ENCODE results near the gene SLC38A10.

DNA sequence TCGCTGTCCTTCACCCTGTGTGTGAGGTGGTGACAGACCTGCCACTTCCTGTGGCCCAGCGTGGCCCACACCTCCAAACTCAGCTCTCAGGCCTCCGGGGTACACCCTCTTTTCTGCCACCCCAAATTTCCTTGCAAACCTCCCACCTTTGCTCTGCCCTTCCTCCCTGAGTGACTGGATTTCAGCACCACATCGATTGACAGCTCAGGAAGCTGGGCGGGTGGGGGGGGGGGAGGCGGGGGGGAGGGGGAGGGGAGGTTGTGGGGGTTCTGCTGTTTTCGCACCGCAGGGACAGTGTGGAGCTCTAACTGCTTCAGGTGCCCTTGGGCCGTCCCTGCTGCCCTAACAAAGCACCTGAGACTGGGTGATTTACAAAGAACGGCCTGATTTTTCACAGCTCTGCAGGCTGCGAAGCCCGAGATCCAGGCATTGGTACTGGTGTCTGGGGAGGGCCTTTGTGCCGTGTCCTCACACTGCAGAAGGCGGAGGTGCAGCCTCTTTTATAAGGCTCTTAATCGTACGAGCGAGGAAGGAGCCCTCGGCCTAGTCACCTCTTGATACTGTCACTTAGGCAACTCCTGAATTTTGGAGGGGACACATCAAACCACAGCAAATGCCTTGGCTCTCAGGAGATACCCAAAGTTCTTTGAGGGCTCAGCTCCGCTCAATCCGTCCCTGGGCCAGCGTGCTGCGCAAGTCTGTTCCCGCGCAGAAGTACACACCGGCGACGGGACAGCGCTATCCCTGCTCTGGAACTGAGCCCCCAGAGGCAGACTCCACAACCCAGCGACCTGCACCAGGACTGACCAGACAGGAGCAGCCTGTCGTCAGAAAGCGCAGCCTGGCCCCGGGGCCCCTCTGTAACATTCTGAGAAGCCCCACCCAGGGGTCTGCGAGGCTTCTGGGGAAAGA, 52.4 kb downstream of the SLC38A10 start:
- TF ChIP-seq POLR2AphosphoS5 (IDR thresholded peaks at IDR 0.05): no peak
- TF ChIP-seq, protein P1, sequence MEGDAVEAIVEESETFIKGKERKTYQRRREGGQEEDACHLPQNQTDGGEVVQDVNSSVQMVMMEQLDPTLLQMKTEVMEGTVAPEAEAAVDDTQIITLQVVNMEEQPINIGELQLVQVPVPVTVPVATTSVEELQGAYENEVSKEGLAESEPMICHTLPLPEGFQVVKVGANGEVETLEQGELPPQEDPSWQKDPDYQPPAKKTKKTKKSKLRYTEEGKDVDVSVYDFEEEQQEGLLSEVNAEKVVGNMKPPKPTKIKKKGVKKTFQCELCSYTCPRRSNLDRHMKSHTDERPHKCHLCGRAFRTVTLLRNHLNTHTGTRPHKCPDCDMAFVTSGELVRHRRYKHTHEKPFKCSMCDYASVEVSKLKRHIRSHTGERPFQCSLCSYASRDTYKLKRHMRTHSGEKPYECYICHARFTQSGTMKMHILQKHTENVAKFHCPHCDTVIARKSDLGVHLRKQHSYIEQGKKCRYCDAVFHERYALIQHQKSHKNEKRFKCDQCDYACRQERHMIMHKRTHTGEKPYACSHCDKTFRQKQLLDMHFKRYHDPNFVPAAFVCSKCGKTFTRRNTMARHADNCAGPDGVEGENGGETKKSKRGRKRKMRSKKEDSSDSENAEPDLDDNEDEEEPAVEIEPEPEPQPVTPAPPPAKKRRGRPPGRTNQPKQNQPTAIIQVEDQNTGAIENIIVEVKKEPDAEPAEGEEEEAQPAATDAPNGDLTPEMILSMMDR (IDR thresholded peaks at IDR 0.05): no peak
